ENCODE results near the gene KAT2B.

DNA sequence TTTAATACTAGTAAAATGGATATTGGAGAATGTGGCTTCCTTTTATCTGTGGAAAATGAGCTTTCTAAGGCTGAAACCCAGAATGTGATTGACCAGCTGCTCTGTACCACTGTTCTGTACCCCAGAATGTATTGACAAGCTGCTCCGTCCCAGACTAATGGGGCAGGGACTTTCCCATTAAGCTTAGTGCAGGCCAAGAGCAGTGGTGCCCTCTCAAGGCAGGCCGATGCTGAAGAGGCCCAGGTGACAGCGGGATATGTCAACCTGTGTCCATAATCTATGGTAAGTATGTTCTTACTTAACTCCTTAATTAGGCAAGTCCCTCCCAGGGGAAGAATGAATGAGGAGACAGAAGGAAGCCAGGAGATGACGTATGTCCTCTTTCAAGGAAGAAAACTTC, 114.7 kb downstream of the KAT2B start:
- TF ChIP-seq, protein P1, sequence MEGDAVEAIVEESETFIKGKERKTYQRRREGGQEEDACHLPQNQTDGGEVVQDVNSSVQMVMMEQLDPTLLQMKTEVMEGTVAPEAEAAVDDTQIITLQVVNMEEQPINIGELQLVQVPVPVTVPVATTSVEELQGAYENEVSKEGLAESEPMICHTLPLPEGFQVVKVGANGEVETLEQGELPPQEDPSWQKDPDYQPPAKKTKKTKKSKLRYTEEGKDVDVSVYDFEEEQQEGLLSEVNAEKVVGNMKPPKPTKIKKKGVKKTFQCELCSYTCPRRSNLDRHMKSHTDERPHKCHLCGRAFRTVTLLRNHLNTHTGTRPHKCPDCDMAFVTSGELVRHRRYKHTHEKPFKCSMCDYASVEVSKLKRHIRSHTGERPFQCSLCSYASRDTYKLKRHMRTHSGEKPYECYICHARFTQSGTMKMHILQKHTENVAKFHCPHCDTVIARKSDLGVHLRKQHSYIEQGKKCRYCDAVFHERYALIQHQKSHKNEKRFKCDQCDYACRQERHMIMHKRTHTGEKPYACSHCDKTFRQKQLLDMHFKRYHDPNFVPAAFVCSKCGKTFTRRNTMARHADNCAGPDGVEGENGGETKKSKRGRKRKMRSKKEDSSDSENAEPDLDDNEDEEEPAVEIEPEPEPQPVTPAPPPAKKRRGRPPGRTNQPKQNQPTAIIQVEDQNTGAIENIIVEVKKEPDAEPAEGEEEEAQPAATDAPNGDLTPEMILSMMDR (IDR thresholded peaks at IDR 0.05) = no peak
- TF ChIP-seq POLR2A (IDR thresholded peaks at IDR 0.05) (no peak), EP300 (IDR thresholded peaks at IDR 0.05) (no peak)

Data from gastroesophageal sphincter (tissue), 3 donors.